ENCODE measurements around the gene SAMD4A. TPM values are rescaled to one million over a fixed set of nuclear protein-coding genes. Genes with fewer than 3 reads are reported as not detected.

Gene SAMD4A
- total and polyA plus RNA-seq, 2 experiments from 2014 or later = 7.2 to 33.0 TPM

GRCh38 chr14:54535646-54536045, 31.3 kb upstream of the SAMD4A start:
- H3K9ac ChIP-seq = no peak overlapping the region
- H3K4me1 ChIP-seq (ENCODE audit: insufficient read depth) = no peaks in the 10 kb centered on the region
- H3K27ac ChIP-seq = no peak overlapping the region
- H3K79me2 ChIP-seq (ENCODE audit: insufficient read depth) = no peaks in the 10 kb centered on the region
- no peaks in the 10 kb centered on the region for H3F3A ChIP-seq (ENCODE audit: insufficient read depth)
- 17 to 22% methylated on average over 2 of the region's 2 CpGs for WGBS, 2 experiments (ENCODE audit: low coverage in 1 of 2, low lambda C conversion rate in 2 of 2, missing lambda C conversion rate in 2 of 2)
- no peak overlapping the region for H2AFZ ChIP-seq
- H3K27me3 ChIP-seq (replicated peaks; ENCODE audit: insufficient read depth) = no peaks in the 10 kb centered on the region
- H3K9me3 ChIP-seq (ENCODE audit: low read depth) = no peaks in the 10 kb centered on the region
- no peaks in the 10 kb centered on the region for H4K20me1 ChIP-seq (ENCODE audit: insufficient read depth)
- H3K36me3 ChIP-seq (ENCODE audit: low read depth) = peaks cover 16% of the 10 kb centered on the region
- TF ChIP-seq EZH2phosphoT487 (IDR thresholded peaks at IDR 0.05; ENCODE audit: insufficient read depth, low read depth) (no peak), EZH2 (IDR thresholded peaks at IDR 0.05; ENCODE audit: insufficient read depth, poor library complexity, severe bottlenecking) (no peak)
- no peaks in the 10 kb centered on the region for H3K9me2 ChIP-seq (ENCODE audit: insufficient read depth)
- in situ Hi-C loops (cut with MboI) = no loop called here
- no peak overlapping the region for H3K4me3 ChIP-seq
- no peak for DNase-seq
- H3K4me2 ChIP-seq (ENCODE audit: unreplicated experiment) = no peak overlapping the region

DNA sequence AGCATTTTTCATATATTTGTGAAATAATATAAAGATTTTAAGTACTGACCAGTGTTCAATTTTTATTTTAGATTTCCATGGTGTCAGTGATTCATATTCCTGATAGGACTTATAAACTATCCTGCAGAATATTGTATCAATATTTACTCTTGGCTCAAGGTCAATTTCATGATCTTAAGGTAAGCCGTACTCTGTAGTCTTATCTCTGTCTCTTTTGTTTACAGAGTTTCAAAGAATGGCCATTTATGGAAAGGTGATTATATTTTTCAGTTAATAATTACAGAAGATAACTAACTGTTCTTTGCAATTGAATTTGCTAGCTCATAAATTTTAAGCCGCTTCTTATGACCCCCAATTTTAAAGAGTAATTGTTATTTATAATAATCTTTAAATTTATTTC, 29.3 kb upstream of the SAMD4A start:
- Histone ChIP-seq H3K4me3 (no peak overlapping the region), H3K27ac (no peak overlapping the region), H3K9ac (no peak overlapping the region), H3K4me1 (ENCODE audit: insufficient read depth) (no peaks in the 10 kb centered on the region), H2AFZ (no peak overlapping the region), H3K9me2 (ENCODE audit: insufficient read depth) (no peaks in the 10 kb centered on the region), H3K79me2 (ENCODE audit: insufficient read depth) (no peaks in the 10 kb centered on the region), H4K20me1 (ENCODE audit: insufficient read depth) (no peaks in the 10 kb centered on the region), H3K4me2 (ENCODE audit: unreplicated experiment) (no peak overlapping the region), H3K27me3 (replicated peaks; ENCODE audit: insufficient read depth) (no peaks in the 10 kb centered on the region), H3K36me3 (ENCODE audit: low read depth) (peaks cover 16% of the 10 kb centered on the region), H3F3A (ENCODE audit: insufficient read depth) (no peaks in the 10 kb centered on the region), H3K9me3 (ENCODE audit: low read depth) (no peaks in the 10 kb centered on the region)
- DNase-seq = no peak
- WGBS, 2 experiments (ENCODE audit: low coverage in 1 of 2, low lambda C conversion rate in 2 of 2, missing lambda C conversion rate in 2 of 2) = 99% methylated on average over 2 of the region's 2 CpGs
- in situ Hi-C loops (cut with MboI) = no loop called here
- TF ChIP-seq EZH2 (IDR thresholded peaks at IDR 0.05; ENCODE audit: insufficient read depth, poor library complexity, severe bottlenecking) (no peak), EZH2phosphoT487 (IDR thresholded peaks at IDR 0.05; ENCODE audit: insufficient read depth, low read depth) (no peak)

- in situ Hi-C loops (cut with MboI) = no loop called here
- no peaks in the 10 kb centered on the region for H3K4me1 ChIP-seq (ENCODE audit: insufficient read depth)
- WGBS, 2 experiments (ENCODE audit: low coverage in 1 of 2, low lambda C conversion rate in 2 of 2, missing lambda C conversion rate in 2 of 2) = 97 to 100% methylated on average over 3 of the region's 3 CpGs
- no peak for DNase-seq
- TF ChIP-seq EZH2 (IDR thresholded peaks at IDR 0.05; ENCODE audit: insufficient read depth, poor library complexity, severe bottlenecking) (no peak), EZH2phosphoT487 (IDR thresholded peaks at IDR 0.05; ENCODE audit: insufficient read depth, low read depth) (no peak)
- no peaks in the 10 kb centered on the region for H3K9me3 ChIP-seq (ENCODE audit: low read depth)
- H3K27me3 ChIP-seq (replicated peaks; ENCODE audit: insufficient read depth) = no peaks in the 10 kb centered on the region
- no peaks in the 10 kb centered on the region for H3F3A ChIP-seq (ENCODE audit: insufficient read depth)
- H3K36me3 ChIP-seq (ENCODE audit: low read depth) = peaks cover 16% of the 10 kb centered on the region
- H2AFZ ChIP-seq = no peak overlapping the region
- no peak overlapping the region for H3K4me2 ChIP-seq (ENCODE audit: unreplicated experiment)
- no peaks in the 10 kb centered on the region for H4K20me1 ChIP-seq (ENCODE audit: insufficient read depth)
- H3K9ac ChIP-seq = no peak overlapping the region
- no peak overlapping the region for H3K4me3 ChIP-seq
- no peaks in the 10 kb centered on the region for H3K9me2 ChIP-seq (ENCODE audit: insufficient read depth)
- no peaks in the 10 kb centered on the region for H3K79me2 ChIP-seq (ENCODE audit: insufficient read depth)
- H3K27ac ChIP-seq = no peak overlapping the region
Measured at GRCh38 chr14:54538055-54538454, 28.9 kb upstream of the SAMD4A start.

- Histone ChIP-seq H3K9me3 (ENCODE audit: low read depth) (no peaks in the 10 kb centered on the region), H4K20me1 (ENCODE audit: insufficient read depth) (no peaks in the 10 kb centered on the region), H3K27ac (no peak overlapping the region), H2AFZ (no peak overlapping the region), H3K36me3 (ENCODE audit: low read depth) (no peaks in the 10 kb centered on the region), H3K4me2 (ENCODE audit: unreplicated experiment) (no peak overlapping the region), H3K9me2 (ENCODE audit: insufficient read depth) (no peaks in the 10 kb centered on the region), H3K79me2 (ENCODE audit: insufficient read depth) (no peaks in the 10 kb centered on the region), H3K4me3 (no peak overlapping the region), H3K4me1 (ENCODE audit: insufficient read depth) (no peaks in the 10 kb centered on the region), H3F3A (ENCODE audit: insufficient read depth) (no peaks in the 10 kb centered on the region), H3K9ac (no peak overlapping the region), H3K27me3 (replicated peaks; ENCODE audit: insufficient read depth) (no peaks in the 10 kb centered on the region)
- 83 to 84% methylated on average over 3 of the region's 3 CpGs for WGBS, 2 experiments (ENCODE audit: low coverage in 1 of 2, low lambda C conversion rate in 2 of 2, missing lambda C conversion rate in 2 of 2)
- DNase-seq = no peak
- TF ChIP-seq EZH2phosphoT487 (IDR thresholded peaks at IDR 0.05; ENCODE audit: insufficient read depth, low read depth) (no peak), EZH2 (IDR thresholded peaks at IDR 0.05; ENCODE audit: insufficient read depth, poor library complexity, severe bottlenecking) (no peak)
- in situ Hi-C loops (cut with MboI) = no loop called here
Measured at GRCh38 chr14:54547583-54547982, 19.3 kb upstream of the SAMD4A start.

- Histone ChIP-seq H3K9ac (no peak overlapping the region), H3K27me3 (replicated peaks; ENCODE audit: insufficient read depth) (no peaks in the 10 kb centered on the region), H3K4me2 (ENCODE audit: unreplicated experiment) (no peak overlapping the region), H2AFZ (no peak overlapping the region), H3K9me2 (ENCODE audit: insufficient read depth) (no peaks in the 10 kb centered on the region), H3K9me3 (ENCODE audit: low read depth) (no peaks in the 10 kb centered on the region), H4K20me1 (ENCODE audit: insufficient read depth) (no peaks in the 10 kb centered on the region), H3K4me1 (ENCODE audit: insufficient read depth) (no peaks in the 10 kb centered on the region), H3K27ac (no peak overlapping the region), H3F3A (ENCODE audit: insufficient read depth) (no peaks in the 10 kb centered on the region), H3K79me2 (ENCODE audit: insufficient read depth) (no peaks in the 10 kb centered on the region), H3K4me3 (no peak overlapping the region), H3K36me3 (ENCODE audit: low read depth) (no peaks in the 10 kb centered on the region)
- DNase-seq = no peak
- TF ChIP-seq EZH2 (IDR thresholded peaks at IDR 0.05; ENCODE audit: insufficient read depth, poor library complexity, severe bottlenecking) (no peak), EZH2phosphoT487 (IDR thresholded peaks at IDR 0.05; ENCODE audit: insufficient read depth, low read depth) (no peak)
- in situ Hi-C loops (cut with MboI) = no loop called here
- 48 to 61% methylated on average over 5 of the region's 5 CpGs for WGBS, 2 experiments (ENCODE audit: low coverage in 1 of 2, low lambda C conversion rate in 2 of 2, missing lambda C conversion rate in 2 of 2)
Measured at GRCh38 chr14:54548491-54548890, 18.4 kb upstream of the SAMD4A start.
